IPS-18a (cell line): ENCODE results near the gene BEX3.

Experiments used
- H3K27ac ChIP-seq: one replicate; pipeline ENCODE4 v1.5.1; 2013; ENCODE audit warnings: low read length
- H3K27me3 ChIP-seq: one replicate; pipeline ENCODE4 v1.6.1; 2013; ENCODE audit warnings: mild to moderate bottlenecking, low read length; ENCODE audit not compliant: control insufficient read depth, insufficient read depth
- H3K36me3 ChIP-seq: one replicate; pipeline ENCODE4 v1.6.1; 2013; ENCODE audit warnings: low read depth, low read length; ENCODE audit not compliant: control insufficient read depth
- H3K4me1 ChIP-seq: one replicate; pipeline ENCODE4 v1.6.1; 2013; ENCODE audit warnings: low read depth, low read length; ENCODE audit not compliant: control insufficient read depth
- H3K4me3 ChIP-seq: one replicate; pipeline ENCODE4 v1.5.1; 2013; ENCODE audit warnings: low read length
- H3K9ac ChIP-seq: one replicate; pipeline ENCODE4 v1.6.1; 2013; ENCODE audit warnings: mild to moderate bottlenecking, low read length, moderate library complexity
- H3K9me3 ChIP-seq: one replicate; pipeline ENCODE4 v1.6.1; 2013; ENCODE audit warnings: low read depth, low read length; ENCODE audit not compliant: control insufficient read depth

BEX3 gene

DNA sequence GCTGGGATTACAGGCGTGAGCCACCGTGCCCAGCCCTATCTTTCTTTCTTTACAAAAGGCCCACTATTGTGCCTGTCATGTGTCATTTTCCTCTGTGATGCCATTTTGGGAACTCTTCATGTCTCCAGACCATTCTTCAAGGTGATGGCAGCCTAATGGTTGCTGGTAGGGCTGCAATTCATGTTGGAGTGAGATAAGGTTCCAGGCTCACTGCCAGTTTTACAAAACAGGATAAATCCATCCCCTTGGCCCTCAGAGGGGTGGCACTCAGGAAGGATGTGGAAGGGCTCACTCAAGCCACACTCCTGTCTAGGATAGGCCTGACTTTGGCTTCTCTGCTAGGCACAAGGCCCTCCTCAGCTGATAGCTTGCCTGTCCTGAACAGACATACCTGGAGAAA is 16.2 kb upstream of the BEX3 start:
- H3K9me3 ChIP-seq = no peaks in the 10 kb centered on the region
- H3K27me3 ChIP-seq = no peaks in the 10 kb centered on the region
- no peak overlapping the region for H3K4me3 ChIP-seq
- H3K9ac ChIP-seq = no peak overlapping the region
- peaks cover 8% of the 10 kb centered on the region for H3K36me3 ChIP-seq
- H3K27ac ChIP-seq = no peak overlapping the region
- peaks cover 23% of the 10 kb centered on the region for H3K4me1 ChIP-seq

DNA sequence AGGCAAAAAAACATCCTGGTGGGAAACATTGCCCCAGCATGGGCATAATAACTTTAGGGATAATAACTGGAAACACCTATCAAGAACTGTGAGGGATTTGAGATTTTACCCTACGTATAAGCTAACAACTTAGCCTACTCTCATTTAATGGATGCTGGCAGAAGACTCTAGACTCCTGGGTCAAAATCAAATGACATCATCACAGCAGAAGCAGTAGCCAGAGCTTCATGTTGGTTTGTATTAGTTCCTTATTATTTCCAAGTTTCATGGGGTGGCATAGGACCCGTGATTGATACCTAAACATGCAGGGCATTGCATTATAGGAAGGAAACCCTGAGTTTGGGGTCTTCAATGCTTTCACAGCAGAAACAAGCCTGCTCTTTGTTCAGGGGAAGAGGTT is 15.4 kb upstream of the BEX3 start:
- H3K27ac ChIP-seq = no peak overlapping the region
- H3K9ac ChIP-seq = no peak overlapping the region
- H3K27me3 ChIP-seq = no peaks in the 10 kb centered on the region
- no peak overlapping the region for H3K4me3 ChIP-seq
- peaks cover 23% of the 10 kb centered on the region for H3K4me1 ChIP-seq
- H3K36me3 ChIP-seq = peaks cover 8% of the 10 kb centered on the region
- H3K9me3 ChIP-seq = no peaks in the 10 kb centered on the region

DNA sequence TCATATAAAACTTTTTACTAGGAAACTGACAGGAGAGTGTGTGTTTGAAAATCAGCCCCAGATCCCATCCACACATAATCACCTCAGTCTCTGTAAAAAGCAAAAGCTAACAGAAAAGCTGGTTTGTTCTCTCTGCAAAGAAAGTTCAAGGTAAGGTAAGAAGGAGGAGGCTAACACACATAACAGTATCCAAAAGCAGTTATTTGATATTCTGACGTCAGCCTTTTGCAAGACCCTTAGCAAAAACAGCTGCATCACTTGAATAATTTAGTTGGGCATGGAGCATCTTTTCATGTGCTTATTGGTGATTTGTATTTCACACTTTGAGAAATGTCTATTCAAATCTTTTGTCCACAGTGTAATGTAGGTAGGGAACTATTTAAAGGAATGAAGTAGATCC is 14.5 kb upstream of the BEX3 start:
- no peak overlapping the region for H3K4me3 ChIP-seq
- peaks cover 8% of the 10 kb centered on the region for H3K36me3 ChIP-seq
- H3K9me3 ChIP-seq = no peaks in the 10 kb centered on the region
- no peaks in the 10 kb centered on the region for H3K27me3 ChIP-seq
- peak overlapping the region; percentile 4 for H3K9ac ChIP-seq
- peaks cover 23% of the 10 kb centered on the region for H3K4me1 ChIP-seq
- H3K27ac ChIP-seq = no peak overlapping the region

DNA sequence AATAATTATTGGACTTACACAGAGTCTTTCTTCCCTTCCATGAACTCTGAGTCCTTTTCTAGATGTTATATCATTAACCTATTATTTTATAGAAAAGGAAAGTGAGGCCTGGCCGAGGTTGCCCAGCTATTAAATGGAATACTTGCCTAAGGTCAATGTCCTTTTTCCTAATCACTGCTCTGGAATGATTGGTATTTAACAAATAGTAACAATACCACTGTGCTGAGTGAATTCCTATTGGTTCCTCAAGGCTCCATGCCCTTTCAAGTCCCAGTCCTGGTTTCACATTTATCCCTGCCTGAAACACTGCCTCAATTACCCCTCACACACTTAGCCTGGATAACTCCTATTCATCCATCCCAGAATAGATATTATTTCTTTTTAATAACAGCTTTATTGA is 13.9 kb upstream of the BEX3 start:
- H3K4me1 ChIP-seq = peaks cover 23% of the 10 kb centered on the region
- H3K27ac ChIP-seq = no peak overlapping the region
- H3K9ac ChIP-seq = peak overlapping the region; percentile 4
- peak overlapping the region; percentile 19 for H3K4me3 ChIP-seq
- H3K9me3 ChIP-seq = no peaks in the 10 kb centered on the region
- peaks cover 7% of the 10 kb centered on the region for H3K36me3 ChIP-seq
- H3K27me3 ChIP-seq = no peaks in the 10 kb centered on the region

DNA sequence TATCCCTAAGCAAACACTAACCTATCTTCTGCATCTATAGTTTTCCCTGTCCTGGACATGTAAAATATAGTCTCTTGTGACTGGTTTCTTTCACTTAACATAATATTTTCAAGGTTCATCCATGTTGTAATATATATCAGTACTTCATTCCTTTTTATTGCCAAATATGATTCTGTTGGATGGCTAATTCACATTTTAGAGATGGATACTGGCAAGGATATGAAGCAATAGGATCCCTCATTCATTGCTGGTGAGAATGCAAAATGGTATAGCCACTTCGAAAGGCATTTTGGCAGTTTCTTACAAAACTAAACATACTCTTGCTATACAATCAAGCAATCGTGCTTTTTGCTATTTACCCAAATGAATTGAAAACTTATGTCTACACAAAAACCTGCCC is 13.3 kb upstream of the BEX3 start:
- Histone ChIP-seq H3K9ac (no peak overlapping the region), H3K36me3 (peaks cover 1% of the 10 kb centered on the region), H3K9me3 (no peaks in the 10 kb centered on the region), H3K4me1 (peaks cover 18% of the 10 kb centered on the region), H3K4me3 (no peak overlapping the region), H3K27ac (no peak overlapping the region), H3K27me3 (no peaks in the 10 kb centered on the region)

DNA sequence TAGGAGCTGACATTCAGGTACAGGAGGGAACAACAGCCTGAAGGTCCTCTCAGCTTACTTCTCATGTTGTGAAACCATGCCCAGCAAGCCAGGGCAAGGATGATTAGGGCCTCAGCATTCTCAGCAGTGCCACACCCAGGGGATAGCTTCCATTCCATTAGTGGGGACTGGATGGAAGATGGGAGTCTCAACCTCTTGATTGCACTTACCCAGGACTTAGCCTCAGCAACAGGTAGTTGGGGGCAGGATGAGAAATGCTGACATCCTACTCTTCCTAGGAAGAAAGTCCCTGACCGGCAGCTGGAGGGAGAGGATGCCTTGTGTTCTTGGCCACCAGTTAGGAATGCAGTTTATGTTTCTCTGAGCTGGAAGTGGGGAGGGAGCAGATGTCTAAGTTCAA is 8.8 kb upstream of the BEX3 start:
- Histone ChIP-seq H3K9ac (no peak overlapping the region), H3K9me3 (no peaks in the 10 kb centered on the region), H3K4me3 (no peak overlapping the region), H3K36me3 (no peaks in the 10 kb centered on the region), H3K27me3 (no peaks in the 10 kb centered on the region), H3K4me1 (peaks cover 5% of the 10 kb centered on the region), H3K27ac (no peak overlapping the region)

DNA sequence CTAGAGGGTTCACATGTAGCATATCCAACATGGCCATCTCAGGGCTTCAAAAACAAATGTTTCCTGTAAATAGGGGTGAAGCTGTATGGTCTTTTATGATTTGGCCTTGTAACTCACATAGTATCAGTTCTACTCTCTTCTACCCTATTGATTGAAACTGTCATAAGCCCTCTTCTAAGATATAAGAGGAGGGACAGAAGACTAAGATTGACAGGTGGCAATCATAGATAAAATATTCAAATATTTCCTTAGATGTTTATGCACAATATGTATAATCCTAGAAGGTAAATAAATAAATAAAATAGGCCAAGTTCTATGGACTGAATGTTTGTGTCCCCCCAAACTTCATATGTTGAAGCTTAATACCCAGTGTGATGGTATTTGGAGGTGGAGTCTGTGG is 6.9 kb upstream of the BEX3 start:
- Histone ChIP-seq H3K27me3 (no peaks in the 10 kb centered on the region), H3K27ac (no peak overlapping the region), H3K36me3 (no peaks in the 10 kb centered on the region), H3K4me1 (no peaks in the 10 kb centered on the region), H3K9me3 (no peaks in the 10 kb centered on the region), H3K4me3 (no peak overlapping the region), H3K9ac (no peak overlapping the region)

DNA sequence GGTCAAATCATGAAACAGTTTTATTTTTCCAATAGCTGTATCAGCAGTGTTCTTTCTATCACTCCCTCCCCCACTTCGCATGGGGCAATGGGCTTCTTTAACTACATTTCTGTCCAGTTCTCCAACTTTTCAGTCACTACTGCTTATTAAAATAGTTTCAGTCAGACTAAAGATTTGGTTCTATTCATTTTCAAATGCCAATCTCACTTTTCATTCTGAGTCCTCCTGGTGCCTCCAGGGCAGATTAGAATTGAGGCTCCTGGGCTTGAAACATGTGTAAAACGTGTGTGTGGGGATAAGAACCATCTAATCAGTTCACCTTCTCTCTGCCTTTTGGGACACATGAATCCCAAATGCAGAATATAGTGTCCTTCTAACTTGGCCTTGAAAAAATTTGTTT is 3.5 kb upstream of the BEX3 start:
- H3K9me3 ChIP-seq = no peaks in the 10 kb centered on the region
- no peak overlapping the region for H3K4me3 ChIP-seq
- no peak overlapping the region for H3K27ac ChIP-seq
- no peak overlapping the region for H3K9ac ChIP-seq
- peaks cover 8% of the 10 kb centered on the region for H3K4me1 ChIP-seq
- no peaks in the 10 kb centered on the region for H3K27me3 ChIP-seq
- H3K36me3 ChIP-seq = peaks cover 6% of the 10 kb centered on the region

DNA sequence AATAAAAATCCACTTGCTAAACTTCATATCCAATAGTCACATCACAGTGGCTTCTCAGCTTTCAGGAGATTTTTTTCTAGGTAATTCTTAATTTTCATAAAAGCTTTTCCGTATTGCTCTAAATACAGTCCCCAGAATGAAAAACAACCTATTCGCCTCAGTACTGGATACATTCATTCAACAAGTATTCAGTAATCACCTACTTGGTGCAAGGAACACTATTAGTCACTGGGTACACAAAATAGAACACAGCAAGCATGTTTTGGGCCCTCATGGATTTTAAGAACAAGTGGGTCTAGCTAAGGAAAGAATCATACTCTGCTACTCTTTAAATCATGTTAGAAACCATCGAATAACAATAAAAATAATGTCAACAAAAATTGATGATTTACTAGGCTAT is 2.8 kb upstream of the BEX3 start:
- Histone ChIP-seq H3K27me3 (no peaks in the 10 kb centered on the region), H3K4me3 (no peak overlapping the region), H3K4me1 (peaks cover 9% of the 10 kb centered on the region), H3K9ac (no peak overlapping the region), H3K27ac (no peak overlapping the region), H3K9me3 (no peaks in the 10 kb centered on the region), H3K36me3 (peaks cover 12% of the 10 kb centered on the region)

DNA sequence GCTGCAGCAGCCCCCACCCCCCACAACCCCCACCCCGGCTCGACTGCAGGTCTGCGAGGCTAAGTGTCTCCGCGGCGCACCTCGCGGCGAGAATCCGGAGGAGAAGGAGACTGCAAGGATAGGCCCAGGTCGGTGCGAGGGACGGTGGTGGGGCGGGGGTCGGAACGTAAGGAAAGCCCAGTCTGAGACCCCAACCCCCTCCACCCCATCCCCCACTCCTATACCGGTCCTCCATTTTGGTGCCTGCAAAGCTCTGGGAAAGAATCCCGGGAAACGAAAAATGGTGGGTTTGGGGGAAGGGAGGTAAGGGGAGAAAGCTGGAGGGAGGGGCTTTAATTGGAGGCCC is 614 bp downstream of the BEX3 start:
- H3K4me1 ChIP-seq = peaks cover 9% of the 10 kb centered on the region
- peaks cover 29% of the 10 kb centered on the region for H3K36me3 ChIP-seq
- no peaks in the 10 kb centered on the region for H3K9me3 ChIP-seq
- peak overlapping the region; percentile 91 for H3K9ac ChIP-seq
- peak overlapping the region; percentile 94 for H3K27ac ChIP-seq
- peak overlapping the region; percentile 77 for H3K4me3 ChIP-seq
- no peaks in the 10 kb centered on the region for H3K27me3 ChIP-seq

DNA sequence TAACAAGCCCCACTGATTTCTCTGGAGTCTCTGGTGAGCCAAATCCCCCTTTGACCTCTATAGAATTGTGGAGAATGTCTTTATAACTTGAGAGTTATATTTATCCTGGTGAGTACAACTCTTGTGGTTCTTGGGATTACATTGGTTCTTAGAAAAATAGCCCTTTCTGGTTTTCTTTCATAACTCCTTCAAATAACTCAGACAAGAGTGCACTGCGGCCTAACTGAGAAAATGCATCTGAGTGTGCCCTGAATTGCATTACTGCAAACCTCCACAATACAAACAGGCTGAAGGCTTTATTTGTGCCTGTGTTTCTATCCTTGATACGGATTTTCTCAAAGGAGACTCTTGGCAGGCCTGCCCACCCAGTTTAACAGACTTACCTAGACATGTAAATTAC is 2.7 kb downstream of the BEX3 start:
- peaks cover 9% of the 10 kb centered on the region for H3K4me1 ChIP-seq
- H3K9me3 ChIP-seq = no peaks in the 10 kb centered on the region
- H3K9ac ChIP-seq = no peak overlapping the region

DNA sequence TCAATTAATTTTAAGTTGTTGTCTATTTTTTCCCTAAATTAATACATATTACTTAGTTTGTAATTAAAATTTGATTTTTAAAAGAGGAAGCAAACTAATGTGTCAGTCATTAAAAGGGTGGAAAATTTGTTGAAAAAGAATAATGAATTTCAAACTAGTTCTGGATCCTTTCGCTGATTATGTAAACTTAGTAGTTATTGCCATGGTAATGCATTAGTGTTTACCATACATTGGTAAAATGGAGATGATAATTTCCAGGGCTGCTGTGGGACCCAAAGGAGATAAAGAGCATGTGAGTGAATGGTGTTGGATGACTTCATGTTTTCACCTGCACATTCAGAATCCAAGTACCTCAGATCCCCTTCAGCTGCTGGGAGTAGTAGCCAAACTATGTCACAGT is 6.5 kb downstream of the BEX3 start:
- H3K4me1 ChIP-seq = peaks cover 1% of the 10 kb centered on the region

More for the DNA sequence above, 2.7 kb downstream of the BEX3 start:
- Histone ChIP-seq H3K36me3 (peaks cover 29% of the 10 kb centered on the region), H3K27me3 (no peaks in the 10 kb centered on the region), H3K27ac (no peak overlapping the region), H3K4me3 (no peak overlapping the region)

More for the DNA sequence above, 6.5 kb downstream of the BEX3 start:
- Histone ChIP-seq H3K36me3 (peaks cover 23% of the 10 kb centered on the region), H3K9me3 (no peaks in the 10 kb centered on the region), H3K9ac (no peak overlapping the region), H3K27ac (no peak overlapping the region), H3K27me3 (no peaks in the 10 kb centered on the region), H3K4me3 (no peak overlapping the region)
